Colonic mucosa (tissue), 4 donors: Measurements from ENCODE around the gene VPS13C. TPM values are rescaled to one million over a fixed set of nuclear protein-coding genes. Genes with fewer than 3 reads are reported as not detected.

Source experiments
- DNase-seq: peaks from one replicate; pipeline ENCODE4 v3.0.0-alpha.2; 2020
- H3K27ac ChIP-seq: fragments of 200-600 bp; one replicate; pipeline ENCODE4 v1.8.0; 2021
- H3K27me3 ChIP-seq: fragments of 200-600 bp; one replicate; pipeline ENCODE4 v1.8.0; 2021
- H3K36me3 ChIP-seq: fragments of 200-600 bp; one replicate; pipeline ENCODE4 v1.8.0; 2021
- H3K4me1 ChIP-seq: fragments of 200-600 bp; one replicate; pipeline ENCODE4 v1.8.0; 2021; ENCODE audit warnings: mild to moderate bottlenecking
- H3K4me3 ChIP-seq: fragments of 200-600 bp; one replicate; pipeline ENCODE4 v1.8.0; 2021
- H3K9ac ChIP-seq, 2 donors: one replicate each; pipeline ENCODE4 v1.7.0; 2013; ENCODE audit warnings: control low read depth in 2 of 2, low read depth in 2 of 2, low read length in 2 of 2
- H3K9me3 ChIP-seq: fragments of 200-600 bp; one replicate; pipeline ENCODE4 v1.8.0; 2021
- CTCF ChIP-seq: fragments of 200-600 bp; IDR thresholded peaks from one replicate; pipeline ENCODE4 v1.8.0; 2022; ENCODE audit warnings: antibody characterized with exemption, mild to moderate bottlenecking
- intact Hi-C: fragments of 100-400 bp; cut with DNase I; formaldehyde crosslinking; loops from one replicate; pipeline ENCODE4 v1.14.1; 2022
- total RNA-seq, 2 donors: library from RNA; stranded (reverse); fragmentation: NEBNext Ultra II Directional in 1 of 2; extraction: Animal tissue kit (Norgen Biotek cat#: 25700) in 1 of 2; gene quantifications; one replicate each; pipeline ENCODE4 v1.2.1, GENCODE V29; 2021
- donor health status: healthy.
- donor health status: DM: no; HTN: no; CAD: no.
- donor health status: DM: no; HTN: no; CAD: no.

Gene VPS13C
- total RNA-seq, 2 donors from 2014 or later, result 33.9 to 56.5 TPM

- peaks cover 7% of the 10 kb centered on the region for H3K4me1 ChIP-seq
- H3K9ac ChIP-seq, result peak within 1 kb of the TSS; percentile 47 to 61
These were observed 6.6 kb upstream of the VPS13C start, which contains the start of gene C2CD4A for GRCh38 chr15:62066663-62067447. Gene C2CD4A, plus strand, starts transcription at chr15:62066977. Its CDS starts 637 bp downstream, at chr15:62067614.

GRCh38 chr15:62063825-62064635 lies 3.8 kb upstream of the VPS13C start:
- Histone ChIP-seq H3K9me3 (no peaks in the 10 kb centered on the region), H3K9ac (no peak overlapping the region), H3K27ac (no peak overlapping the region), H3K36me3 (no peaks in the 10 kb centered on the region), H3K4me3 (no peak overlapping the region), H3K4me1 (peaks cover 4% of the 10 kb centered on the region), H3K27me3 (no peaks in the 10 kb centered on the region)
- no peak for DNase-seq
- intact Hi-C loops, result no loop called here
- TF ChIP-seq CTCF, result no peak

More at GRCh38 chr15:62066663-62067447, 6.6 kb upstream of the VPS13C start, which contains the start of gene C2CD4A:
- no peaks in the 10 kb centered on the region for H3K9me3 ChIP-seq
- intact Hi-C loops, result no loop called here
- no peaks in the 10 kb centered on the region for H3K36me3 ChIP-seq
- DNase-seq, result peak; percentile 91
- peak within 1 kb of the TSS; percentile 18 for H3K27ac ChIP-seq
- no peaks in the 10 kb centered on the region for H3K27me3 ChIP-seq
- peak within 1 kb of the TSS; percentile 62 for H3K4me3 ChIP-seq
- TF ChIP-seq CTCF, result no peak

GRCh38 chr15:62060896-62061280 lies 641 bp upstream of the VPS13C start:
- Histone ChIP-seq H3K27ac (peak overlapping the region; percentile 100), H3K9ac (peak overlapping the region; percentile 41 to 83), H3K27me3 (no peaks in the 10 kb centered on the region), H3K9me3 (no peaks in the 10 kb centered on the region), H3K4me1 (no peaks in the 10 kb centered on the region), H3K36me3 (no peaks in the 10 kb centered on the region), H3K4me3 (peak overlapping the region; percentile 90)
- DNase-seq, result no peak
- intact Hi-C loops, result no loop called here
- TF ChIP-seq CTCF, result no peak

GRCh38 chr15:62059816-62060112 lies 483 bp downstream of the VPS13C start:
- no peaks in the 10 kb centered on the region for H3K36me3 ChIP-seq
- H3K27me3 ChIP-seq, result no peaks in the 10 kb centered on the region
- no peak for TF ChIP-seq CTCF
- no peaks in the 10 kb centered on the region for H3K9me3 ChIP-seq
- H3K9ac ChIP-seq, result peak overlapping the region; percentile 83 to 88
- DNase-seq, result peak; percentile 74
- H3K4me3 ChIP-seq, result peak overlapping the region; percentile 90
- peak overlapping the region; percentile 100 for H3K27ac ChIP-seq
- no peaks in the 10 kb centered on the region for H3K4me1 ChIP-seq
- intact Hi-C loops, result no loop called here

- TF ChIP-seq CTCF, result no peak
- peak overlapping the region; percentile 83 to 88 for H3K9ac ChIP-seq
- H3K9me3 ChIP-seq, result no peaks in the 10 kb centered on the region
- no peaks in the 10 kb centered on the region for H3K36me3 ChIP-seq
- H3K4me1 ChIP-seq, result no peaks in the 10 kb centered on the region
- H3K27me3 ChIP-seq, result no peaks in the 10 kb centered on the region
- no peak for DNase-seq
- intact Hi-C loops, result no loop called here
- peak overlapping the region; percentile 100 for H3K27ac ChIP-seq
- H3K4me3 ChIP-seq, result peak overlapping the region; percentile 90
These were observed 985 bp downstream of the VPS13C start for GRCh38 chr15:62059108-62059815.
